Left forelimb (tissue), 1 donor: ENCODE measurements around the gene CTNNBL1.

Source experiments
- DNase-seq: peaks from one replicate; pipeline ENCODE4 v3.0.0-alpha.2; 2018; ENCODE audit warnings: low spot score

CTNNBL1 gene

DNA sequence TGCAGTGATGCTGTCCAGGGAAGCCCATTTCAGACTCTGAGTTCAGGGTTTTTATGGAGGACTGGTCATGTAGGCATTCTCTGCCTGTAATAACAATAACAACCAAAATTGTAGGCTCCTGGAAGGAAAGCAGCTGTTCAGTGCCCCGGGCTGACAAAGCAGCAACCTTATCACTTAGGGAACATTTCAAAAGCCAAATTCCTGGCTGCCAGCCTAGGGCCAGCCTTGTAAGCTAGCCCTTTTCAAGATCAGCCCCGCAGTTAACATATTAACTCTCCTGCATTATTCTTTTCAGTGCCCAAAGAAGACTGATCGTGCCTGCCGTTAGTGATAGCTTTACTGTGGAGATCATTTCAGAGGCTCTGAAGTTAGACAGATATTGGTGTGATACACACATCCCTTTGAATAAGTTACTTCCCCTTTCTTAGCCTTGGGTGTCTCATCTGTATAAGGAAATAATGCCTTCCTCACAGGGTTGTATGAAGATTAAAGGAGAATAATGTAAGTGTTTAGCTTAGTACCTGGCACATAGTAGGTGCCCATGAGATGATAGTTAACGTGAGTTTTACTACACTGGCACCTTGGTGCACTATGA, 44.1 kb downstream of the CTNNBL1 start:
- no peak for DNase-seq

DNA sequence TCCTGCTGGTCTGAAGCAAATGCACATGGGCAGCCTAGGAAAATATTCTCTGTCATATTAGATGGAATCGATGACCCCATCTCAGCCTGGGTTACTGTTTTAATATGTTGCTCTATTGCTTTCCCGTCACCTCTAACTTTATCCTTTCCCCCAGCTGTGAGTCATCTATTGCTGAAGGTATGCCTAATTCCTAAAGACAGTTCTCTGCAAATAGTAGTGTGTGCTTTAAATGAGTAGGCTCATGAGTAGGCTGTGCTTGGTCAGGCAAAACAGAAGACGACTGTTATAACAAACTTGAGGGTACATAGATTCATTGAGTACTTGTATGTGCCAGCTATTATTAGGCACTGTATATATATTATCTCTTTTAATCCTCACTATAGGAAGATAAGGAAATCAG, 47.2 kb downstream of the CTNNBL1 start:
- DNase-seq, result no peak

DNA sequence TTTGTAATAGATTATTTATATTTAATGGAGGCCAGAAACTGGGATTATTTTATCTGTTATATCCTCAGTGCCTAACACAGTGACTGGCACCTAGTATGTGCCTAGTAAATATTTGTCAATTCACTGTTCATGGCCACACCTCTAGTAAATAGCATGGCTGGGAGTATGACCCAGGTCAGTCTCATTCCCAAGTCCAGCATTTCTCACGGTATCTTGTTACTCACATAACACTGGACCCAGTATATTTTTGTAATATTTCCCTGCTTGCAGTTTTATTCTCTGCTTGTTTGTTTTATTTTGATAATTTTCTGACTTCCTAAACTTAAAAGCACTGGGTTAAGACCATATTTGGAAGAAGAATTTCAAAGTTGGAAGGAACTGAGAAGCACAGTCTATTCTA, 47.7 kb downstream of the CTNNBL1 start:
- DNase-seq, result no peak

DNA sequence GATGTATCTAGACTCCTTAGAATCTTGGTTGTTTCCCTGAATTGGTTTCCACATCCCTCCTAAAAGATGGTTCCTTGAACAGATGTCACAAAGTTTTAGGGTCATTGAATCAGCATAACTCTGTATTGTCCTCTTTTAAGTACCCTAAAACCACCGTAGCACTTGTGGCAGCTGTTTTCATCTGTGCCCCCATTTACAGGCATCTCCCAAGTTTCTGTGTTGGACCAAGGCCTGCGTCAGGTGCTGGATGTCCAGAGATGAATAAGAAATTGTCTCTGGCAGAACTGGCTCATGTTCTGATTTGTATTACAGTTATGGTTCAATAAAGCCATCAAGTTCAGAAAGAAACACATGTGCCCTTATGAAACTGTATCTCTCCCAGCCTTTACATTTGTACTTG, 48.3 kb downstream of the CTNNBL1 start:
- no peak for DNase-seq

DNA sequence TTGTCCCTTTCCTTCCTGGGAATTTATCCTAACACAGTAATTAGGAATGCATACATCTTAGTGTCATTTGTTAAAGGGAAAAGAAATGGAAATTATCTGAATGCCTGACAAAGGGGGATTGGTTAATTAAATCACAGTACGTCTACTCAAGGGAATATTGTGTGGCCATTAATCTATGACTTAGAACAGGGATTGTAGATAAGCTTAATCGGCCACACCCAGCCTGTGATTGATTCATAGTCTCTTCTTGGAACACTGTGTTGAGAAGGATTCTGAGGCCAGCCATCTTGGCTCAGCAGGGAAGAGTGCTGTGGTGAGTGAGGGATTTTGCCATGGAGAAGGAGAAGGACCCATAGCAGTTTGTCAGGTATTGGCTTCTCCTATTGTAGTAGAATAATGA, 50.5 kb downstream of the CTNNBL1 start:
- DNase-seq, result no peak

DNA sequence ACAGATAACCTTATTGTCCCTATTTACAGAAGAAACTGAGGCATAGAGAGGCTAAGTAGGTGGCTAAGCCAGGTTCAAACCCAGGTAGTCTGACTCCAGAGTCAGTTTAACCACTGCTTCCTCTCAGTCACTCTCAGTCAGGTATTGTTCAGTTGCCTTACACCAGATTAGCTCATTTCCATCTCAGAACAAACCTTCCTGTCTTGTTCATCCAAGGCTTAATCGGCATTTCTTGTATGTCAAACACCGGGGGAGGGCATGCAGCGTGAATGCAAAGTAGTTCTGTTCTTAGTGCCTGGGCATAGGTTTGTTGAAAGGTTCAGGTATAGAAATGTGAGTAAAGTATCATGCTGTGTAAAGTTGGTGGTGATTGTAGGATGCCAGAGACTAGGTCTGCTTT, 51.7 kb downstream of the CTNNBL1 start:
- DNase-seq, result no peak

DNA sequence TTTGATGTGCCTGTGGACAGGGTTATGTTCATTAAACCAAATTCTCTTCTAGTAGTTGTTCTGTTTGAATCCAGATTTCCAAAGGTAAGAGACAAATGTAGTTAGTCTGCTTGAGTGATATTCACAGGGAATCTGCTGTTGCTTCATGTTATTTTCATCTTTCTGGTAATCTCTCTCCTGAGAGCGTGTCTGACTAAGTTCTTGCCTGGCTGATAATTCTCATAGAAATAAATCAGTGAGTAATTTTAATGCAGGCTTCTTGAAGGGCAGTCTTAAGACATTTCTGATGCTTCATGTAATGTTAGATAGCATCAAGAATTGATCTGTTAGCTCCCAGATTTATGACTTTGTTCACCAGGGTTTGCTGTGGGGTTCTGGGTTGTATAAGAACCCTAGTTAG, 54.2 kb downstream of the CTNNBL1 start:
- no peak for DNase-seq

DNA sequence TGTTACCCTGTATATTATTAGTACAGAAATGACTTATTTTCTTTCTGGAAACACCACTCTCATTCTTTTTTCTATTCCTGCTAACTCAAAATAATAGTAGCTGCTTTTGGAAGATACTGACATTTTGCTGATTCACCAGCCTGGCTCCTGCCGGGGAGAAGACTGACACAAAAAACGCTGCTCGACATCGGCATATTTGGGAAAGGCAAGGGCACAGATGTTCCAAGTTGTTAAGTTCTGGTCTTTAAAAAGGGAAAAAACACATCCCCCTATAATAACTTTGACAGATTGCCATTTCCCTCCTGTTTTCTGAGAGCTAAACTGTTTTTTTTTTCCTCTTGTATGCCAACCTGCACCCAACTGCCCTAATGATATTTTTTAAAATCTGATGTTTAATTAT, 55.4 kb downstream of the CTNNBL1 start:
- no peak for DNase-seq

DNA sequence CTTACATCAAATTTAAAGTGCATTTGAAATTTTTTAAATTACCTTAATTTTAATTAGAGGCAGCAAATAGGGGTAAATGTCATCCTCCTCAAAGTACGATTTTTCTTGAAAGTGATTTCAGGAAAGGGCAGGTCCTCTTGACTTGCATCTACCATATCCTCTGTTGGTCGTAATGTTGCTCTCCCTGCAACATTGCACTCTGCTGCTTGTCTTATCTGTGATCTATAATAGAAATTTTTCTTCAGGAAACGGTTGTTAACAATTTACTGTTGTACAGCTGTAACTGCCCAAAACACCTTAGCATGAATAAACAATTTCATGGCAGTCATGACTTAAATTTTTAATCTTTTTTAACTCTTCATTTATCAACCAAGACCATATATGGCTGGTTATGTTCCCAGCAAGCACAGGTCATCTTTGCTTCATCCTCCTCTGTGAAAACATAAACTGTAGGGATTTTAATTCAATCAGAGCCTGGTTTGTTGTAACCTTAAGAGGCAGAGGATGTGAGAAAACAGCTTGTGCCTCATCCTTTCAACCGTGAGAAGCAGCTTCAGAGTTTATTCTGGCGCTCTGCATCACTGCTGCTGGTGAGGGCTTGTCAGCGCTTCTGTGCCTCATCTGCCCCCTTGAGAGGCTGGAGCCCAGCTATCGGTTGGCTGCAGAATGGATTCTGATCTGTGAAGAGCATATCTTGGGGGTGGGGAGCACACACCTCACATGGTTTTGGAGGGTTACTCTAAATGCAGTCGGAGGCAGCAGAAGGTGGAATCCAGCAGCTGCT, 56.0 kb downstream of the CTNNBL1 start:
- DNase-seq, result no peak

DNA sequence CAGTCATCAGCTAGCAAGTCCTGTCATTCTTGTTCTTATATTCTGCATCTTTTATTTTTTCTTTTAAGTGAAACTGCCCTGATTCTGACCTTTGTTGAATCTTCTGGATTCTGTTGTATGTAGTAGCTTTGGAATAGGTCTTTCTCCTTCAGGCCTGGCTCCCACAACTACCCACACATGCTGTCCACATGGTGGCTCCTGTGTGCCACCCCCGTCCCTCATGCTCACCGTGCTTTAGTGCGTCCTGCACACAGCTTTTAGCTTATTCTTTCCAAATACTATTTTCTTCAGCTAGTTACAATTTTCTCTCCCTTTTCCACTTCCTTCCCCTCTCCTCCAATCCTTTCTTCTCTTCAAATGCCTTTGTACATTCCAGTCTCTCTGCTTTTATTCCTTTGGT, 61.8 kb downstream of the CTNNBL1 start:
- no peak for DNase-seq

DNA sequence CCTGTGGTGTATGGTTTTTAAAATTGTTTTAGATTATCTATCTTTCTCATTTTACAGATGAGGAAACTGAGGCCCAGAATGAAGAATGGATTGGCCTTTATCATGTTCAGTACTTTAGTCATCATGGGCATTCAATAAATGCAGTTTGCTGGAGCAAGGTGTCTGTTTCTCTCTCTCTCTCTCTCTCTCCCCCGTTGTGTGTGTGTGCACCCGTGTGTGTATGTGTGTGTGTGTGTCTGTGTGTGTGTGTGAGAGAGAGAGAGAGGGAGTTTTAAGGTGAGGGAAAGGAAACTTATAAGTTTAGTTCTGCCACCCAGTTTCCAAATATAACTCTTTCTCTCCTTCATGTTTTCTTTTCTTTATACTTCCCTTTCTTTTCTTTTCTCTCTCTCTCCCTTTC, 62.4 kb downstream of the CTNNBL1 start:
- DNase-seq, result no peak

DNA sequence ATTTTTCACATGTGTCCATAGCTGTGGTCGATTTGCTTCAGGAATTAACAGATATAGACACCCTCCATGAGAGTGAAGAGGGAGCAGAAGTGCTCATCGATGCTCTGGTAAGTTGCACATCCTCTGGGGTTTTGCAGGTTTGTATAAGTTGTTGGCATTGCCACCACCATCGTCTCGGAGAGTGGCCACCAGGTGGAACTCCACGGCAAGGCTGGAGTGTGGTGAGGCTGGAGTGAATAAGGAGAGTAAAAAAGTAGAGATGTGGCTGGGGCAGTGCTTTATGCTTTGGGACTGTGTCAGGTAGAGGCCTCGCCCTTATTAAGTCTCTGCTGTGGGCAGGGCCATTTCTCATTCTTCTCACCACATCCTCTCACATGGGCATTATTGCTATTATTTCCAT, 63.7 kb downstream of the CTNNBL1 start:
- DNase-seq, result no peak

DNA sequence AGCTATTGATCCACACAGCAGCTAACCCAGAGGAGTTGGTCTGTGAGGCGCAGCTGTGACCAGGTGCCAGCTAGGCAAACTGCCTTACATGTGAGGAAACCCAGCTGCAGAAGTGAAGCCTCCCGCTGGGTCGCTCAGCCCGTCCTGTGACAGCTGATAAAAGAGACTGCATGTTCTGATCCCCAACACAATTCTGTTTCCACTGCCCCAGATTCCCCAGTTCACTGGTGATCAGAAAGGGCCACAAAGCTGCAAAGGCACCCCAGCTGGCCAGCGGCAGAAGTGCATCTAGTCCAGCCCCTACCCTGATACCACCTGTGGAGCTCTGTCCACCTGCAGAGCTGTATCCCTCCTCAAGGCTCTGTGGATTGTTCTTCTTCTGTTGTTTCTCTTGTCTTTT, 64.5 kb downstream of the CTNNBL1 start:
- no peak for DNase-seq

DNA sequence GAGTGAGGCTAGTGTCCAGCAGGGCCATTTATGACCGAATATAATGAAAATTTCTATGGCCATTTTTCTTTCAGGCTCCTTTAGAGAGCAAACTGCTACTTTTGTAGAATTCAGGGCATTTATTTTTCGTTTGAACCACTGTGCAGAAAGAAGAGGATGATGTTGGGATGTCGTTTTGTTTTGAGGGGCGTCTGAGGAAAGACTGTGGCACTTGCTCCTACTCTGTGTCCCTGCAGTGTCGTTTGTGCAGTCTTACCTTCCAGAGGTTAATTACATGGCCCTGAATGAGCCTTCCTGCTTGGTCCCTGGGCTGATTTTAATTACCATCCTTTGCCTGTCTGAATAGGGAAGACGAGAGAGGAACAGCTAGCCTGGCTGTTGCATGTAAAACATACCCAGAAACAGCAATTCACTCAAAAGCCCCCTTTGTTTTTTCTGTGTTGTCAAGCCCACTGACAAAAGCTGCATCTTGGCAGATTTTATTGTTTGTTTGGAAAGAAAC, 65.3 kb downstream of the CTNNBL1 start:
- no peak for DNase-seq

DNA sequence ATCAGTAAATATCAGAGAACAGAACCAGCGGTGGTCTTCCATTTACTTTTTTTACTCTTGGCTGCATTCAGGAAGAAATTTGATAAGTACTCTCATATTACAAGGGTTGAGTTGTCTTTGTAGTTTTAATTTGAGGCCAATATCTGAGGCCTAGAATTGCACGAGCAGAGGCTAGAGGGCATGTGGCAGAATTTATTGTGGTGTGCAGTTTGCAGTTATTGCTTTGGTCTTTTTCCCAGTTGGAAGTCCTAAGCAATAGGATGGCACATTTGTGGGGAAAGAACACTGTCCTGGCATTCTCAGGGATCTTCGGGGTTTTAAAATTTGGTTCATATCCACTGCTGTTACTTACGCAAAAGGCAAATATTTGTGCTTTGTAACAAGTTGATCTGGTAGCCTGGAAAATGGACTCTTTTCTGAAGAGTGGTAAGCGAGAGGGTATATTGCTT, 66.0 kb downstream of the CTNNBL1 start:
- no peak for DNase-seq

DNA sequence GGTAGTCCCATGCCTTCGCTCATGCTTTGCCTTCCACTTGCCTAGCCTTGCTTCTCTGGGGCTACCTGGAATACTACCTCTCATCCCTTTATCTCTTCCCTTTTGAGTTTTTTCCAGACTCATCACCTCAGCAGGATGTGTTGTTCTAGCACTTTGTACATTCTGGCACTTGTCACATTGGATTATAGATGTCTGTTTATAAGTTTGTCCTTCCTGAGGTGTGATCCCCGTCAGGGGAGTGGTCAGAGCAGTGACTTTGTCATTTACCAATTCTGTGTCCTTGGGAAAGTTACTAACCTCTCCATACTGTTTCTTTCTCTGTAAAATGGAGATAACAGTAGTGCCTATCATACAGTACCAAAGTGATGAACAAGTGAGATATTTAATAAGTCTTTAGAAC, 66.5 kb downstream of the CTNNBL1 start:
- DNase-seq, result no peak

DNA sequence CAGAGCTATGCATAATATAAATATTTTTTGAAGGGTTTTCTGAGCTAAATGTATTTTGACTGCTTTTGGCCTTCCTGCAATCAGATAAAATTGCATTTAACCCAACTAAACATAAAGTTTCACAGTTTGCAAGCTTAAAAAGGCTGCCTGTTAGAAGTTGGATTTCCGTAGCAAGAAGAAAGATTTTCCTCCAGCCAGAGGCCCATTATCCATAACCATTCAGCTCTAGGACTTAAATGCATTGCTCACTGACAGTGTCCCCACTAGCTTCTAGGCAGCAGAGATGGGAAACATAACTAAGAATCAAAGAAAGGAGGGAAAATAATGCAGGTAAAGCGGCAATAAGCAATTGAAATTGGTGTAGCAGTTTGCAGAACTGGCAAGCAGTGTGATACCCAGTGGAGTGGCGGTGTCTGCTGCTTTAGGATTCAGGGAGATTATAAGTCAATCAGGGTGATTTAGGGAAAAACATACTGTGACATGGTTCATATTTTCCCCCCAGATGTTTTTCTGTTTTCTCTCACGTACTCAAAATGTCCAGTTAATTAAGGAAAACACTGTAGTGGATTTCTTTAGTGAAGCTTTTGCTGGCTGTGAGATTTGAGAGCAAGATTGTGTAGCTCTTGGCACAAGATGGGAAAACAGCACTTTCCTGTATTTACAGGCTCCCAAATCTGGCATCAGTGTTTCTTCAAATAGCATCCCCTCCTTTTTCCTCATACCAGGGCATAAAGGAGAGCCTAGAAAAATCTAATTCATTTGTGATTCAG, 69.1 kb downstream of the CTNNBL1 start:
- no peak for DNase-seq

DNA sequence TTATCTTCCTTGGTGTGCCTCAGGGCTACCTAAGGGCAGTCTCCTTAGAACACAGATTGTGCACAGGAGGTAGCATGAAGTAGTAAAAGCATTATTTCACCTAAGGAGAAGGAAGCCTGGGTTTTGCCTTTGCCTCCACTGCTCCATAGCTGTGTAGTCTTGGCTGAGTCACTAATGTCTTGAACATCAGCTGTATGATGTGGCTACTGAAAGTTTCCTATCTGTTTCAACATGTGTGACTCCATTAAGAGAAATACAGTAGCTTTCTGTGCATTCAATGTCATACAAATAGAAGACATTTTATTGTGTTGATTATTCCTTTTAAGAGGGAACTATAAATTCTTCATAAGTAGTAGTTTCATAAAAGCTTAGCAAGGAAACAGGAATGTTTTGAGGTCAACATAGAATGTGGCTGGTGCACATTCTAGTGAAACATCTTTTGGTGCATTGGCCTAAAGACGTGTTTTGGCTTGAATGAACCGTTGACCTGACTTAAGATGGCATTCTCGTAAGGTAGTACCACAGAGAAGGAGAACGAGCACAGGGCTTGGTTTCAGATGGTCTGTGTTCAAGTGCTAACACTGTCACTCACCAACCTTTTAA, 70.6 kb downstream of the CTNNBL1 start:
- no peak for DNase-seq

DNA sequence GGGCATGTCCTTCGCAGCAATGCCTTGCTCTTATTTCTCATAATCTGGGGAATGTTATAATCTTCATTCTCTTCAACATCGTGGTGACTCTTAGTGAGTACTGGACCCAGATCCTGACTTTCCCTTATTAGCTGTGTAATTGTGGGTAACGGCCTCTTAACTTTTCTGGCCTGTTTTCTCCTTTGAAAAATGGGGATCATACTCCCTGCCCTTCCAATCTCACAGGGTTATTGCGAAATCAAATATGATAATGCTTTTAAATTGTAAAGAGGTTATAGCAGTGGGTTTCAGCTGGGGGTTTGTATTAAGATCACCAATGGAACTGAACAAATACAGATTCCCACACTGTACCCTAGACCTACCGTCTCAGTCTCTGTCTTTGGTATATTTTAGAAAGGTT, 77.1 kb downstream of the CTNNBL1 start:
- no peak for DNase-seq

DNA sequence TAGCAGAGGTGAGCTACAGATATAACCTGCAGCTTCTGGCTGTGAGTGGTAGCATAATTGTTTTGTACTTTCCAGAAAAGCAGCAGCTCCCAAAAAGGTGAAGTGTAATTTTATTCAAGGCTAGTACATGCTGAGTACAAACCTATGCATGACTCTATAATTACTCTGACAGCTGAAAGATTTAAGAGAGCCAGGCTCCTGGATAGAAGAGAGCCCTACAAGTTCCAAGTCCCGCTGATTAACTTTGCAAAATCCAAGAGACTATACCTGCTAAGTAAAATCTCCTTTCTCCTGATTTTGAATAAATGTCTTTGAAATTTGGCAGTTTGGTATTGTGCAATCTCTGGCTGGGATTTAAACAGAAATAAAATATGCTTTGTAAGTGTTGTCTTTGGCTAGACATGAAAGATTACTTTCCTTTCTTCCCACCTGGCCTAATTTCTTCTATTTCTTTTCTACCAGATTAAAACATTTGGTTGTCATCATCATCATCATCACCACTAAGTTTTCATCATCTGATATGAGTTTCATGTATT, 79.5 kb downstream of the CTNNBL1 start:
- no peak for DNase-seq

DNA sequence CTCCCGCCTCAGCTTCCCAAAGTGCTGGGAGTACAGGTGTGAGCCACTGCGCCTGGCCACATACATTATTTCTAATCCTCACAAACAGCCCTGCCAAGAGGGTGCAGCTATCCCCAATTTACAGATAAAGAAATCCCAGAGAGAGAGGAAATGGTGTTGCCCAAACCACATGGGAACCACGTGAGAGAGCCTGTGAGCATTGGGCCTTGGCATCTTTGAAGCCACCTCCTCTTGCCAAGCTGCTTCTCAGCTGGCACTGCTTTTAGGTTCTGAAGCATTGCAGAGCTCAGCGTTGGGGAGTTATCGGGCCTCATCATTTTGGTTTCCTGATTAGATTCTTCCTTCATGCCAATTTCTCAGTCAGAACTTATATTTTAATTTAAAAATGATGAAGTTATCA, 80.3 kb downstream of the CTNNBL1 start:
- DNase-seq, result no peak

DNA sequence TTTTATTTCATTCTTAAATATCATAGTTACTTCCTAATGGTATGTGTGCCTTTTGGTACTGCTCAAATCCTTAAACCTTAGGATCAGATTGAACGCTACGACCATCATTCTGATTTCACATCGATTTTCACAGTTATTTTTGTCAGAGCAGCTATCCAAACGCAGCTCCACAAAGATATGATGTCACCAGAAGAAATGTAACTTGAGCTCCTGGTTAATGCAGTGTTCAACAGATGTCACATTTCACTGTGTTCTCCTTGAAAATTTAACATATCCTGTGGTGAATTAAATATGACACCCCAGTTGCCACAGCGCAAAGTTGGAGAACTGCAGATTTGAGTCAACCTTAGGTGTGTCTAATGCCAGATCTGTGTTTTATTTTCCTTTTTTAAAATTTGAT, 81.4 kb downstream of the CTNNBL1 start:
- no peak for DNase-seq
